Measurements from ENCODE around the gene THAP2. TPM values are rescaled to one million over a fixed set of nuclear protein-coding genes. Genes with fewer than 3 reads are reported as not detected.

Gene THAP2
- total RNA-seq, 3 donors from 2014 or later (not counting 1 experiment from before 2014, with no cell fraction given): 17.2 to 34.2 (median 31.1) TPM

DNA sequence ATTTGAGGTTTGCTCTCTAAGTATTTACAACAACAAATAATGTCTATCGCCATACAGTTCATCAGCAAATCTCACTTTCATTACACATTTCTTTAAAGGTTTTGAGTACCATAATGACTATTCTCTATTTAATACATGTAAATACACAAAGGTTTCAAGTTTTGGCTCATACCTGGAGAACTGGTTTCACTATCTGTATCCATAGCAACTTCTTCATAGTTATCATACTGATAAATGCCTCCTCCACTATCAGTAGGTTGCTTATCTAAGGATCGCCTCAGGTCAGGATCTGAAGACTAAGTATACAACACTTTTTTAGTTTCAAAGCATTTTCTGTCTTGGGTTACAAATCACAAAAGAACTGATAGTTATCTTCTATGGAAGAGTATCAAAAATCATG lies 21.8 kb upstream of the THAP2 start:
- Mint-ChIP-seq H3K9me3 (no peaks in the 10 kb centered on the region), H3K4me3 (no peak overlapping the region), H3K36me3 (peaks cover 25% of the 10 kb centered on the region), H3K4me1 (peaks cover 11 to 20% of the 10 kb centered on the region in 2 donors), H3K27me3 (ENCODE audit: low read depth in 2 of 2) (no peaks in the 10 kb centered on the region), H3K27ac (peak overlapping the region in 1 of 2 donors; percentile 15)
- 100% methylated on average over 1 of the region's 2 CpGs for WGBS (ENCODE audit: insufficient coverage)
- H3K36me3 ChIP-seq (ENCODE audit: control insufficient read depth, insufficient read depth, low read length): peaks cover 87% of the 10 kb centered on the region
- DNase-seq: no peak
- H3K4me1 ChIP-seq (ENCODE audit: control insufficient read depth, insufficient read depth, low read length): no peaks in the 10 kb centered on the region
- H3K27ac ChIP-seq (ENCODE audit: low read length): no peak overlapping the region
- ATAC-seq: no peak
- TF ChIP-seq, protein P1, sequence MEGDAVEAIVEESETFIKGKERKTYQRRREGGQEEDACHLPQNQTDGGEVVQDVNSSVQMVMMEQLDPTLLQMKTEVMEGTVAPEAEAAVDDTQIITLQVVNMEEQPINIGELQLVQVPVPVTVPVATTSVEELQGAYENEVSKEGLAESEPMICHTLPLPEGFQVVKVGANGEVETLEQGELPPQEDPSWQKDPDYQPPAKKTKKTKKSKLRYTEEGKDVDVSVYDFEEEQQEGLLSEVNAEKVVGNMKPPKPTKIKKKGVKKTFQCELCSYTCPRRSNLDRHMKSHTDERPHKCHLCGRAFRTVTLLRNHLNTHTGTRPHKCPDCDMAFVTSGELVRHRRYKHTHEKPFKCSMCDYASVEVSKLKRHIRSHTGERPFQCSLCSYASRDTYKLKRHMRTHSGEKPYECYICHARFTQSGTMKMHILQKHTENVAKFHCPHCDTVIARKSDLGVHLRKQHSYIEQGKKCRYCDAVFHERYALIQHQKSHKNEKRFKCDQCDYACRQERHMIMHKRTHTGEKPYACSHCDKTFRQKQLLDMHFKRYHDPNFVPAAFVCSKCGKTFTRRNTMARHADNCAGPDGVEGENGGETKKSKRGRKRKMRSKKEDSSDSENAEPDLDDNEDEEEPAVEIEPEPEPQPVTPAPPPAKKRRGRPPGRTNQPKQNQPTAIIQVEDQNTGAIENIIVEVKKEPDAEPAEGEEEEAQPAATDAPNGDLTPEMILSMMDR (IDR thresholded peaks at IDR 0.05): no peak
- H3K27me3 ChIP-seq (ENCODE audit: control insufficient read depth, insufficient read depth, low read length): no peaks in the 10 kb centered on the region
- no peaks in the 10 kb centered on the region for H3K9me3 ChIP-seq (ENCODE audit: control insufficient read depth, insufficient read depth, low read length)
- H3K4me3 ChIP-seq (ENCODE audit: low read length): no peak overlapping the region
- intact Hi-C loops (cut with micrococcal nuclease): no loop called here

DNA sequence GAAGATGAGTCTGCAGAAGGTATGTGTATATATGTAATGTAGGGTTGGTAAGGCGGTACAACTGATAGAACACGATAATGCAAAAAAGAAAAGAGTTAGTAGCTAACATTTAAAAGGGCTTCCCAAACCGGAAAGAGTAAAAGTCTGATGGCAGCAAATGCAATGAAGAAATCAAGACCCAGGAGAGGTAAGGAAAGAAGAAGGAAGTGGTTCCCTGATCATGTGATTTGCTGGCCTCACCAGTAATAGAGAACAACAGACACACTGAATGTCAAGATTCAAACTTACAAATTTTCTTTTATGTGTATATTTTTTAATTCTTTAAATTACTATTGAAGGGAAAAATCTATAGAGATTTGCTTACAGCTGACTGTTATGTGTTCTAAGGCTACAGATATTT lies 18.8 kb upstream of the THAP2 start:
- no peaks in the 10 kb centered on the region for H3K27me3 Mint-ChIP-seq (ENCODE audit: low read depth in 2 of 2)
- TF ChIP-seq, protein P1 (IDR thresholded peaks at IDR 0.05): no peak
- ATAC-seq: no peak
- Histone ChIP-seq H3K4me3 (ENCODE audit: low read length) (no peak overlapping the region), H3K4me1 (ENCODE audit: control insufficient read depth, insufficient read depth, low read length) (no peaks in the 10 kb centered on the region), H3K27ac (ENCODE audit: low read length) (no peak overlapping the region), H3K9me3 (ENCODE audit: control insufficient read depth, insufficient read depth, low read length) (no peaks in the 10 kb centered on the region), H3K36me3 (ENCODE audit: control insufficient read depth, insufficient read depth, low read length) (peaks cover 71% of the 10 kb centered on the region), H3K27me3 (ENCODE audit: control insufficient read depth, insufficient read depth, low read length) (no peaks in the 10 kb centered on the region)
- H3K27ac Mint-ChIP-seq: peak overlapping the region; percentile 25 to 37
- WGBS (ENCODE audit: insufficient coverage): 42% methylated on average over 3 of the region's 3 CpGs
- intact Hi-C loops (cut with micrococcal nuclease): no loop called here
- no peak for DNase-seq
- peaks cover 12 to 20% of the 10 kb centered on the region in 2 donors for H3K4me1 Mint-ChIP-seq
- H3K9me3 Mint-ChIP-seq: no peaks in the 10 kb centered on the region
- peaks cover 19% of the 10 kb centered on the region for H3K36me3 Mint-ChIP-seq
- H3K4me3 Mint-ChIP-seq: no peak overlapping the region

DNA sequence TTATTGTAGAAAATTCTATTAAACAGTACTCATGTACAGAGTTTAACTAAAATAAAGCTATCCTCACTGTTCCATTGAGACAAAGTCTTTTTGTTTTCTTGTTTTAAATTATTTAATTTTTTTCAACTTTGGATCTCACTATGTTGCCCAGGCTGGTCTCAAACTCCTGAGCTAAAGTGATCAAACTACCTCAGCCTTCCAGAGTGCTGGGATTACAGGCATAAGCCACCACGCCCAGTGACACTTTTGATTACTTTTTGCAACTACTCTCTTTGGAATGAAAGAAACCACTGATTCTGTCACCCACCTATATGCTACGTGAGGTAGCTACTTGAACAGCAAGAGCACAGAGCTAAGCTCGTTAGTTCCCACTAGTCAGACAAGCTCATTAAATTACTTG lies 17.6 kb upstream of the THAP2 start:
- H3K4me1 ChIP-seq (ENCODE audit: control insufficient read depth, insufficient read depth, low read length): no peaks in the 10 kb centered on the region
- DNase-seq (no peak), ATAC-seq (no peak)
- Mint-ChIP-seq H3K4me1 (peaks cover 12 to 20% of the 10 kb centered on the region in 2 donors), H3K27me3 (ENCODE audit: low read depth in 2 of 2) (no peaks in the 10 kb centered on the region), H3K4me3 (no peak overlapping the region), H3K9me3 (no peaks in the 10 kb centered on the region), H3K36me3 (peaks cover 19% of the 10 kb centered on the region), H3K27ac (peak overlapping the region in 1 of 2 donors; percentile 36)
- H3K27ac ChIP-seq (ENCODE audit: low read length): no peak overlapping the region
- intact Hi-C loops (cut with micrococcal nuclease): no loop called here
- no peaks in the 10 kb centered on the region for H3K9me3 ChIP-seq (ENCODE audit: control insufficient read depth, insufficient read depth, low read length)
- TF ChIP-seq, protein P1 (IDR thresholded peaks at IDR 0.05): no peak
- peaks cover 63% of the 10 kb centered on the region for H3K36me3 ChIP-seq (ENCODE audit: control insufficient read depth, insufficient read depth, low read length)
- WGBS (ENCODE audit: insufficient coverage): 98% methylated on average over 3 of the region's 3 CpGs
- no peaks in the 10 kb centered on the region for H3K27me3 ChIP-seq (ENCODE audit: control insufficient read depth, insufficient read depth, low read length)
- H3K4me3 ChIP-seq (ENCODE audit: low read length): no peak overlapping the region

GRCh38 chr12:71648537-71648936 lies 15.6 kb upstream of the THAP2 start:
- 95% methylated on average over 4 of the region's 4 CpGs for WGBS (ENCODE audit: insufficient coverage)
- Mint-ChIP-seq H3K27me3 (ENCODE audit: low read depth in 2 of 2) (no peaks in the 10 kb centered on the region), H3K9me3 (no peaks in the 10 kb centered on the region), H3K36me3 (peaks cover 16% of the 10 kb centered on the region), H3K4me3 (no peak overlapping the region), H3K4me1 (peaks cover 10 to 20% of the 10 kb centered on the region in 2 donors), H3K27ac (no peak overlapping the region)
- Histone ChIP-seq H3K9me3 (ENCODE audit: control insufficient read depth, insufficient read depth, low read length) (no peaks in the 10 kb centered on the region), H3K27ac (ENCODE audit: low read length) (no peak overlapping the region), H3K27me3 (ENCODE audit: control insufficient read depth, insufficient read depth, low read length) (no peaks in the 10 kb centered on the region), H3K4me3 (ENCODE audit: low read length) (no peak overlapping the region), H3K4me1 (ENCODE audit: control insufficient read depth, insufficient read depth, low read length) (no peaks in the 10 kb centered on the region), H3K36me3 (ENCODE audit: control insufficient read depth, insufficient read depth, low read length) (peaks cover 58% of the 10 kb centered on the region)
- TF ChIP-seq, protein P1 (IDR thresholded peaks at IDR 0.05): no peak
- intact Hi-C loops (cut with micrococcal nuclease): no loop called here
- ATAC-seq (no peak), DNase-seq (no peak)

Data from natural killer cell (primary cell).